Suprapubic skin (tissue), 4 donors: ENCODE measurements around the gene ERC2. TPM values are rescaled to one million over a fixed set of nuclear protein-coding genes. Genes with fewer than 3 reads are reported as not detected.

Experiments used
- DNase-seq, 2 donors: peaks; one replicate each; pipeline ENCODE4 v3.0.0-alpha.2; 2019; ENCODE audit warnings: low spot score in 2 of 2
- H3K27ac ChIP-seq: fragments of 200-600 bp; sonication (generic); one replicate; pipeline ENCODE4 v1.5.1; 2019
- H3K27me3 ChIP-seq: fragments of 200-600 bp; sonication (generic); one replicate; pipeline ENCODE4 v1.5.1; 2019
- H3K36me3 ChIP-seq: fragments of 200-600 bp; sonication (generic); one replicate; pipeline ENCODE4 v1.5.1; 2019
- H3K4me1 ChIP-seq: fragments of 200-600 bp; sonication (generic); one replicate; pipeline ENCODE4 v1.5.1; 2019
- H3K4me3 ChIP-seq: fragments of 200-600 bp; sonication (generic); one replicate; pipeline ENCODE4 v1.5.1; 2019; ENCODE audit warnings: mild to moderate bottlenecking
- H3K9me3 ChIP-seq: fragments of 200-600 bp; sonication (generic); one replicate; pipeline ENCODE4 v1.5.1; 2019
- CTCF ChIP-seq, 2 donors: fragments of 200-600 bp in 1 of 2; fragments of 450-650 bp in 1 of 2; sonication (generic) in 1 of 2; IDR thresholded peaks; one replicate each; pipeline ENCODE4 v1.5.1; 2016 to 2019; ENCODE audit warnings: antibody characterized with exemption in 2 of 2, mild to moderate bottlenecking in 1 of 2, moderate library complexity in 1 of 2
- EP300 ChIP-seq: sonication (generic); formaldehyde crosslinking; IDR thresholded peaks from one replicate; pipeline ENCODE4 v1.6.1; 2017; ENCODE audit warnings: antibody characterized with exemption
- POLR2A ChIP-seq, 2 donors: fragments of 450-650 bp; IDR thresholded peaks; one replicate each; pipeline ENCODE4 v1.6.1; 2017; ENCODE audit warnings: antibody characterized with exemption in 2 of 2, mild to moderate bottlenecking in 2 of 2, moderate library complexity in 2 of 2
- POLR2AphosphoS5 ChIP-seq, 3 donors: sonication (generic); formaldehyde crosslinking; IDR thresholded peaks; one replicate each; pipeline ENCODE4 v1.6.1; 2017; ENCODE audit warnings: antibody characterized with exemption in 3 of 3
- WGBS: methylation state at CpG from one replicate; pipeline ENCODE4 v1.1.5; 2018; 5-methylcytosine and 5-hydroxymethylcytosine counted together
- total RNA-seq, 4 donors: library from RNA; depleted of rRNA; stranded (reverse); fragments of >200 nt; gene quantifications; one replicate each; pipeline ENCODE4 v1.1.0, GENCODE V29; 2016

Gene ERC2
- total RNA-seq, 4 donors from 2014 or later: 0.21 TPM; not detected in 3

DNA sequence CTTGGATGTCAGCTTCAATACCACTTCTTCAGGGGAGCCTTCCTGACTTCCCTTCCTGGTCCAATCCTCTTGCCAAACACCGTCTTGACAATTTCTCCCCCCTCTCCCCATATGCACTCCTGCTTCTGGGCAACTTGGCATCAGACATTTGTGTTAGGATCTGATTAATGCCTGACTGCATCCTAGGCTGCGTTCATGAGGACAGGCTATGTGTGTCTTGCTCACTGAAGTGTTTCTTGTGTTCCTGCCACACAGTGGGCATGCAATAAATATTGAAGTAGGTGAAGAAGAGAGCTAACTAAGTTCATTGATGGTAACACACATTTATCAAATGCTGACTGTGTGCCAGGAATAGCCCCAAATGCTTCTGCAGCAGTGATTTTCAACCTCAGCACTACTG is 944.8 kb downstream of the ERC2 start:
- no peak for DNase-seq
- Histone ChIP-seq H3K4me3 (no peak overlapping the region), H3K9me3 (no peaks in the 10 kb centered on the region), H3K27me3 (peaks cover 8% of the 10 kb centered on the region), H3K27ac (no peak overlapping the region), H3K36me3 (no peaks in the 10 kb centered on the region), H3K4me1 (peaks cover 11% of the 10 kb centered on the region)
- WGBS: 88% methylated on average over 2 of the region's 2 CpGs
- TF ChIP-seq POLR2A (IDR thresholded peaks at IDR 0.05) (no peak), POLR2AphosphoS5 (IDR thresholded peaks at IDR 0.05) (no peak), CTCF (IDR thresholded peaks at IDR 0.05) (no peak), EP300 (no peak)

GRCh38 chr3:55521738-55522421 is 946.4 kb downstream of the ERC2 start:
- Histone ChIP-seq H3K27ac (no peak overlapping the region), H3K4me3 (no peak overlapping the region), H3K4me1 (peaks cover 11% of the 10 kb centered on the region), H3K27me3 (peaks cover 19% of the 10 kb centered on the region), H3K36me3 (no peaks in the 10 kb centered on the region), H3K9me3 (no peaks in the 10 kb centered on the region)
- TF ChIP-seq POLR2AphosphoS5 (IDR thresholded peaks at IDR 0.05): no peak
- TF ChIP-seq POLR2A (IDR thresholded peaks at IDR 0.05): no peak
- TF ChIP-seq CTCF (IDR thresholded peaks at IDR 0.05): no peak
- no peak for TF ChIP-seq EP300
- WGBS: 55% methylated on average over 6 of the region's 6 CpGs
- DNase-seq: peak in 1 of 2 donors; percentile 81

- Histone ChIP-seq H3K9me3 (no peaks in the 10 kb centered on the region), H3K27ac (no peak overlapping the region), H3K4me3 (no peak overlapping the region), H3K27me3 (peaks cover 26% of the 10 kb centered on the region), H3K36me3 (no peaks in the 10 kb centered on the region), H3K4me1 (peaks cover 11% of the 10 kb centered on the region)
- no peak for DNase-seq
- WGBS: 74% methylated on average over 9 of the region's 9 CpGs
- no peak for TF ChIP-seq POLR2AphosphoS5 (IDR thresholded peaks at IDR 0.05)
- TF ChIP-seq EP300: no peak
- TF ChIP-seq POLR2A (IDR thresholded peaks at IDR 0.05): no peak
- TF ChIP-seq CTCF (IDR thresholded peaks at IDR 0.05): no peak
Measured at GRCh38 chr3:55521064-55521737, 947.1 kb downstream of the ERC2 start.

DNA sequence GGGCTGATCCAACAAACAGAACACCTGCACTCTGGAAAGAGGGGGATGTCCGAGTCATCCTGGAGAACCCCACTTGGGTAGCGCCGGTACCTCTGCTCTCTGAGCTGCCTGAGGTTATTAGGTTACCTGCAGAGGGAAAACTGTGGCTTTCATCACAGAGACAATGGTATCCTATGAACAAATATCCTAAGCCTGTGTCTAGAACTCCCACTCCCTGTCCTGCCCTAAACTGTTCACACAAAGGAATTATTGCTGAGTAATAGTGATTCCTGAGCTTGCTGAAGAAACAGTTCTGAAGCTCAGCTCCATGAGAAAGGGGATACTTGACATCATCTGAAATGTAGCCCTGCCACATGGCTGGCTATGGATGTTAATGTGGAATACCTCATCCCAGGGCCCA is 949.2 kb downstream of the ERC2 start:
- Histone ChIP-seq H3K36me3 (no peaks in the 10 kb centered on the region), H3K4me1 (peaks cover 11% of the 10 kb centered on the region), H3K27me3 (peaks cover 40% of the 10 kb centered on the region), H3K4me3 (no peak overlapping the region), H3K9me3 (no peaks in the 10 kb centered on the region), H3K27ac (no peak overlapping the region)
- 82% methylated on average over 3 of the region's 3 CpGs for WGBS
- no peak for DNase-seq
- no peak for TF ChIP-seq POLR2A (IDR thresholded peaks at IDR 0.05)

DNA sequence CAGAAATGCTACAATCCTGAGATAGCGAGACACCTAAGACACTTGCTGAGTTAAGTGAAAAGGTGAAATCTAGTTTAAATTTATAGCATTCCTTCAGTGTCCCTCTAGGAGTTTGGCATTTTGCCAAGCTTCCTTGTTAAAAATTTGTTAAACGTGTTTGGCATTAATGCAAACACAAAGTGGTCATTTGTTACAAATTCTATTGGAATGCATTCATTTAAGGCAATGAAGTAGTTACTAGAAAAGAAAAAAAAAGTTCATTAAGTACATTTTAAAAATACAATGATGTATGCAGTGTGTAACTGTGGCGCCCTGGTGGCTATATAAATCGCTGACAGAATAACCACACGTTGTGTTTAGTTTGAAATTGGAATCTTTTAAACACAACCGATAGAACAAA is 949.8 kb downstream of the ERC2 start:
- H3K27me3 ChIP-seq: peaks cover 43% of the 10 kb centered on the region
- DNase-seq: no peak
- H3K27ac ChIP-seq: no peak overlapping the region
- no peak for TF ChIP-seq CTCF (IDR thresholded peaks at IDR 0.05)
- no peak for TF ChIP-seq POLR2AphosphoS5 (IDR thresholded peaks at IDR 0.05)
- no peak for TF ChIP-seq POLR2A (IDR thresholded peaks at IDR 0.05)
- TF ChIP-seq EP300: no peak
- H3K4me3 ChIP-seq: no peak overlapping the region
- WGBS: 63% methylated on average over 6 of the region's 6 CpGs
- no peaks in the 10 kb centered on the region for H3K9me3 ChIP-seq
- H3K36me3 ChIP-seq: no peaks in the 10 kb centered on the region
- peaks cover 11% of the 10 kb centered on the region for H3K4me1 ChIP-seq
